SK-N-MC (cell line): ENCODE measurements around the gene FANCE.

Experiments used
- EZH2 ChIP-seq: fragments of 200-600 bp; sonication (generic); IDR thresholded peaks from one replicate; pipeline ENCODE4 v1.6.1; 2017; ENCODE audit warnings: antibody characterized with exemption
- POLR2AphosphoS5 ChIP-seq: IDR thresholded peaks from 2 replicates; pipeline ENCODE4 v1.6.1; 2012; ENCODE audit warnings: mild to moderate bottlenecking, low read depth, low read length, borderline replicate concordance

DNA sequence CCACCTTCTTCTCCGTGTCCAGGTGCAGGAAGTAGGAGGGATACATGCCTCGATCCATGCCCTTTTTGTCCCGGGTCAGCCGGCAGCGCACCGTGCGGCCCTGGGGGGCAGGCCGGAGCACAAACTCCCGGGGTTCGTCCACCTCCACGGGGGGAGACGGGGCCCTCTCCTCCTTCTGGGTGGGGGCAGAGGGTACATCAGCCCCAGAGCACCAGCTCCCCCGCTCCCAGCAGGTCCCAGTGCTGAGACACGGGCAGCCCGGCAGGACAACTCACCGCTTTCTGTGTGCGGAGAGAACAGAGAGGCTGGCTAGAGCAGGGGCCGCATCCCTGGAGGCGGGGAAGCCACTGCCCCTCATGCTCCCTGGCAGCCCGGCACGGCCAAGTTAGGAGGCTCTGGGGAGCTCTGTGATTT lies 53.9 kb downstream of the FANCE start:
- TF ChIP-seq POLR2AphosphoS5 (no peak), EZH2 (no peak)
